GM23248 (cell line): Measurements from ENCODE around the gene NTNG1.

ENCODE experiments used
- EZH2 ChIP-seq: fragments of 200-600 bp; sonication (generic); IDR thresholded peaks from 2 replicates; pipeline ENCODE4 v1.6.1; 2018; ENCODE audit warnings: antibody characterized with exemption, mild to moderate bottlenecking; ENCODE audit not compliant: insufficient read depth, poor library complexity, severe bottlenecking
- EZH2phosphoT487 ChIP-seq: fragments of 200-600 bp; sonication (generic); IDR thresholded peaks from 2 replicates; pipeline ENCODE4 v1.6.1; 2018; ENCODE audit warnings: antibody characterized with exemption, moderate library complexity, mild to moderate bottlenecking, low read depth; ENCODE audit not compliant: insufficient read depth

GRCh38 chr1:107162745-107163144 is 21.9 kb downstream of the NTNG1 start:
- no peak for TF ChIP-seq EZH2phosphoT487
- TF ChIP-seq EZH2, result no peak
